ENCODE data around the gene HP. TPM values are rescaled to one million over a fixed set of nuclear protein-coding genes. Genes with fewer than 3 reads are reported as not detected.

HP gene
- total RNA-seq, 2 donors from 2014 or later, result 0.57 TPM; not detected in 1

DNA sequence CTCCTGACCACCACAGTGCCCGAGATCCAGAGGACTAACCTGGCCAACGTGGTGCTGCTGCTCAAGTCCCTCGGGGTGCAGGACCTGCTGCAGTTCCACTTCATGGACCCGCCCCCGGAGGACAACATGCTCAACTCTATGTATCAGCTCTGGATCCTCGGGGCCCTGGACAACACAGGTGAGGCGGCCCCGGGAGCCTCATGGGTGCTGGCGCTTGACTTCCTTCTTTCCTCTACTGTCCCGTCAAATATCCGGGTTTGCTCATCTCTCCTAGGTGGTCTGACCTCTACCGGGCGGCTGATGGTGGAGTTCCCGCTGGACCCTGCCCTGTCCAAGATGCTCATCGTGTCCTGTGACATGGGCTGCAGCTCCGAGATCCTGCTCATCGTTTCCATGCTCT, 53.1 kb downstream of the HP start:
- no peaks in the 10 kb centered on the region for H3K4me1 Mint-ChIP-seq
- H3K27ac Mint-ChIP-seq, result no peak overlapping the region

DNA sequence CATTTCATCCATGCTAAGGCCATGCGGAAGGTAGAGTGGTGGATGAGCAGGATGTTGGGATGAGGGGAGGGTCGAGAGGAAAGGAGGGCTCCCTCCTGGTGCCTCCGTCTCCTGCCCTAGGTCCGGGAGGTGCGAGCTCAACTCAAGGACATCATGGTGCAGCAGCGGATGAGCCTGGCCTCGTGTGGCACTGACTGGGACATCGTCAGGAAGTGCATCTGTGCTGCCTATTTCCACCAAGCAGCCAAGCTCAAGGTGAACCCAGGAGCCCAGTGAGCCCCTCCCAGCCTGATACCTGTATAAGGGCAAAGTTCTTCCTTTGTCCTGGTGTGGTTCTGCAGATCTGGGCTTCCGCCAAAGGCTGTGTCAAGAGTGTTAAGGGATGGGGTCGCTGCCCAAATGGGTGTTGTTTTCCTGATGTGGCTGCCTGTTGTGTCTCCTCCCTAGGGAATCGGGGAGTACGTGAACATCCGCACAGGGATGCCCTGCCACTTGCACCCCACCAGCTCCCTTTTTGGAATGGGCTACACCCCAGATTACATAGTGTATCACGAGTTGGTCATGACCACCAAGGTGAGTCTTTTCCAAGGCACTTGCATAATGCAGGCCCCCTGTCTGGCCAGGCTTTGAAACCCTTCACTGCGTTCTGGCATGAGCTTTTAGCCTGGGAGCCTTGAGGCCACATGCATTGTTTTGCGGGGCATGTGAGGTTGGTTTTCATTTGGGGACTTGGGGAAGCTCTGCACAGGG, 54.2 kb downstream of the HP start:
- ATAC-seq, result no peak
- H3K9me3 ChIP-seq (ENCODE audit: control insufficient read depth, low read length, poor library complexity, severe bottlenecking), result no peaks in the 10 kb centered on the region
- H3K27ac Mint-ChIP-seq, result no peak overlapping the region
- H3K4me1 Mint-ChIP-seq, result no peaks in the 10 kb centered on the region
- H3K4me3 Mint-ChIP-seq, result no peak overlapping the region
- DNase-seq, result no peak
- no peaks in the 10 kb centered on the region for H3K27me3 Mint-ChIP-seq
- peaks cover 18% of the 10 kb centered on the region for H3K36me3 Mint-ChIP-seq (ENCODE audit: low read depth)

More for the DNA sequence above, 53.1 kb downstream of the HP start:
- no peak overlapping the region for H3K4me3 Mint-ChIP-seq
- H3K27me3 Mint-ChIP-seq, result no peaks in the 10 kb centered on the region
- DNase-seq (no peak), ATAC-seq (no peak)
- no peaks in the 10 kb centered on the region for H3K9me3 ChIP-seq (ENCODE audit: control insufficient read depth, low read length, poor library complexity, severe bottlenecking)
- peaks cover 23% of the 10 kb centered on the region for H3K36me3 Mint-ChIP-seq (ENCODE audit: low read depth)

DNA sequence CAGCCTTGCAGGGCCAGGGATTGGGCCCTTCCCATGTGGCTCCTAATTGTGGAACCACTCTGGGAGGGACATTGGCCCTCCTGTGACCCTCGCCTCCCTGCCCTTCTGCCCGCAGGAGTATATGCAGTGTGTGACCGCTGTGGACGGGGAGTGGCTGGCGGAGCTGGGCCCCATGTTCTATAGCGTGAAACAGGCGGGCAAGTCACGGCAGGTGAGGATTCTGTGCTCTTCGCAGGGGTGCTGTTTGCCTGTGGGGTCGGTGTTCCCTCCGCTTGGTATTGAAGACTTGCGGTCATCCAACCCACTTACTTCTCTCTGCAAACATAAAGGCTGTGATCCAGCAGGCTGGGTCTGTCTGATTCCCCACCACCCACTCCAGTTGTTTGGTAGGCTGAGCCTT, 55.0 kb downstream of the HP start:
- H3K36me3 Mint-ChIP-seq (ENCODE audit: low read depth), result peaks cover 13% of the 10 kb centered on the region
- no peak overlapping the region for H3K4me3 Mint-ChIP-seq
- no peak overlapping the region for H3K27ac Mint-ChIP-seq

DNA sequence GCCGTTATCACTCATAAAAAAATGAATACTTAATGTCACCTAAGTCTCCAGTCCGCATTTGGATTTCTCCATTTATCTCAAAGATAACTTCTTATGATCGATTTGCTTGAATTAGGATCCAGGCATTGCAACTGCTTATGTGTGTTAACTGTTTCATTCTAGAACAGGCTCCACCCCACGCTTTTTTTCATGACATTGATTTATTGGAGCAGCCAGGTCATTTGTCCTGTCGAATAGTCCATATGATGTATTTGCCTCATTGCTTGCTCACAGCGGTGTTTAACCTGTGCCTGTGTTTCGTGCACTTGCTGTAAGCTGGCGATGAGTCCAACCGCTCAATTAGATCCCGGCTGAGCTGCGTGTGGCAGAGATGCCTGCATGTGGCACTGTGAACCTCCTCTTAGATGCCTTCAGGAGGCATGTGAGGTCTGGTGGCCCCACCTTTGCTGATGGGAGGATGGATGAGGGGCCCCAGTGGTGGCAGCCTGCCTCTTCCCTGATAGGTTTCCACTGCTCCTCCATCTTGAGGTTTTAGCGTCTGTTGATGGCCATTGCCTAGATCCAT, 55.7 kb downstream of the HP start:
- H3K9me3 ChIP-seq (ENCODE audit: control insufficient read depth, low read length, poor library complexity, severe bottlenecking), result no peaks in the 10 kb centered on the region
- no peaks in the 10 kb centered on the region for H3K4me1 Mint-ChIP-seq
- no peak overlapping the region for H3K4me3 Mint-ChIP-seq
- H3K27me3 Mint-ChIP-seq, result no peaks in the 10 kb centered on the region
- ATAC-seq, result no peak
- H3K36me3 Mint-ChIP-seq (ENCODE audit: low read depth), result peaks cover 13% of the 10 kb centered on the region
- no peak overlapping the region for H3K27ac Mint-ChIP-seq
- no peak for DNase-seq

More for the DNA sequence above, 55.0 kb downstream of the HP start:
- DNase-seq (no peak), ATAC-seq (no peak)
- Mint-ChIP-seq H3K4me1 (no peaks in the 10 kb centered on the region), H3K27me3 (no peaks in the 10 kb centered on the region)
- H3K9me3 ChIP-seq (ENCODE audit: control insufficient read depth, low read length, poor library complexity, severe bottlenecking), result no peaks in the 10 kb centered on the region

Other genes with a start within 250 kb of the HP start
- 100 to 1,000 TPM; 150 to 160 TPM for gene AP1G1, start 245.7 kb upstream of the HP start, total RNA-seq
- 10 to 100 TPM; 39.9 to 46.3 TPM for gene ATXN1L, start 208.5 kb upstream of the HP start, total RNA-seq
- 10 to 100 TPM; 12.2 to 14.1 TPM for gene ZNF821, start 170.3 kb upstream of the HP start, total RNA-seq
- gene IST1, start 159.0 kb upstream of the HP start, total RNA-seq, result 100 to 1,000 TPM; 262 to 283 TPM
- gene PKD1L3, start 54.1 kb upstream of the HP start, total RNA-seq, result under 1 TPM in 1 of 2 donors, not detected in 1; 0.34 TPM
- gene DHODH, start 45.8 kb upstream of the HP start, total RNA-seq, result 1 to 10 TPM; 5.0 to 5.9 TPM
- not detected for gene HPR, start 8.7 kb downstream of the HP start, total RNA-seq
- gene TXNL4B, start 39.1 kb downstream of the HP start, total RNA-seq, result 10 to 100 TPM; 11.3 to 14.0 TPM
- 100 to 1,000 TPM in 1 of 2 donors, 10 to 100 TPM in 1; 93.5 to 122 TPM for gene DHX38, start 39.3 kb downstream of the HP start, total RNA-seq
- 1 to 10 TPM; 1.6 to 3.4 TPM for gene PMFBP1, start 117.7 kb downstream of the HP start, total RNA-seq

Data from T-helper 17 cell (primary cell).